K562 (cell line): Measurements from ENCODE around the gene PLCD1. TPM values are rescaled to one million over a fixed set of nuclear protein-coding genes. Genes with fewer than 3 reads are reported as not detected.

Experiments used
- ETS2 ChIP-seq: IDR thresholded peaks from 2 replicates; pipeline ENCODE4 v1.6.1; 2016; ENCODE audit warnings: borderline replicate concordance, missing genetic modification characterization, mild to moderate bottlenecking, moderate library complexity, missing compliant biosample characterization; ENCODE audit not compliant: poor library complexity, severe bottlenecking
- FOXA1 ChIP-seq: fragments of 450-650 bp; IDR thresholded peaks from 2 replicates; pipeline ENCODE4 v1.6.1; 2016; ENCODE audit warnings: mild to moderate bottlenecking, borderline replicate concordance
- FOXA3 ChIP-seq, 2 experiments: fragments of 450-650 bp in 1 of 2; sonication (generic) in 1 of 2; formaldehyde crosslinking; IDR thresholded peaks in 1 of 2; conservative IDR thresholded peaks in 1 of 2; 2 replicates each; pipeline versions ENCODE4 v1.4.0 to v1.8.0; 2020 to 2022; ENCODE audit warnings: mild to moderate bottlenecking in 2 of 2, missing genetic modification reagents in 1 of 2
- HMG20B ChIP-seq: fragments of 250-450 bp; sonication (Bioruptor Pico); IDR thresholded peaks from 2 replicates; pipeline ENCODE4 v1.5.0; 2021; ENCODE audit warnings: mild to moderate bottlenecking
- HSF4 ChIP-seq: fragments of 250-450 bp; sonication (Bioruptor Pico); IDR thresholded peaks from 2 replicates; pipeline ENCODE4 v2.1.2; 2022; ENCODE audit warnings: mild to moderate bottlenecking, moderate library complexity, borderline replicate concordance
- MBD2 ChIP-seq: sonication (generic); IDR thresholded peaks from 2 replicates; pipeline ENCODE4 v1.6.1; 2016; ENCODE audit warnings: low read depth, borderline replicate concordance
- MYC ChIP-seq, 2 experiments: fragments of 250-450 bp in 1 of 2; sonication (Bioruptor Pico) in 1 of 2; IDR thresholded peaks; 2 replicates each; pipeline versions ENCODE4 v1.5.1 to v1.6.1; 2012 to 2021; ENCODE audit warnings: low read depth in 2 of 2, borderline replicate concordance in 1 of 2, improper control_type of control experiment in 1 of 2, low read length in 1 of 2, mild to moderate bottlenecking in 1 of 2, moderate library complexity in 1 of 2
- NR3C1 ChIP-seq: sonication (generic); formaldehyde crosslinking; IDR thresholded peaks from 2 replicates; pipeline ENCODE4 v1.8.1; 2022; ENCODE audit warnings: missing genetic modification reagents
- PKNOX1 ChIP-seq: fragments of 450-650 bp; IDR thresholded peaks from 2 replicates; pipeline ENCODE4 v1.6.1; 2016
- PTRF ChIP-seq: fragments of 450-650 bp; IDR thresholded peaks from 2 replicates; pipeline ENCODE4 v1.6.1; 2016; ENCODE audit warnings: mild to moderate bottlenecking, missing genetic modification characterization, missing compliant biosample characterization
- RNF2 ChIP-seq: sonication (generic); IDR thresholded peaks from 2 replicates; pipeline ENCODE4 v1.6.1; 2016
- SIN3A ChIP-seq, 2 experiments: fragments of 150-350 bp in 1 of 2; IDR thresholded peaks; 2 replicates each; pipeline ENCODE4 v1.6.1; 2011 to 2016; ENCODE audit warnings: borderline replicate concordance in 2 of 2, low read depth in 2 of 2, low read length in 2 of 2, mild to moderate bottlenecking in 2 of 2, moderate library complexity in 2 of 2; ENCODE audit not compliant: control insufficient read depth in 1 of 2
- SIN3B ChIP-seq: fragments of 450-650 bp; IDR thresholded peaks from 2 replicates; pipeline ENCODE4 v1.6.1; 2017; ENCODE audit warnings: low read depth, mild to moderate bottlenecking, moderate library complexity
- STAT5B ChIP-seq: fragments of 250-450 bp; sonication (Bioruptor Pico); IDR thresholded peaks from 2 replicates; pipeline ENCODE4 v1.8.0; 2021; ENCODE audit warnings: mild to moderate bottlenecking, inconsistent platforms
- TCF3 ChIP-seq: sonication (generic); formaldehyde crosslinking; IDR thresholded peaks from 2 replicates; pipeline ENCODE4 v1.4.0; 2020; ENCODE audit warnings: mild to moderate bottlenecking, missing genetic modification reagents
- TEAD2 ChIP-seq: fragments of 450-650 bp; IDR thresholded peaks from 2 replicates; pipeline ENCODE4 v1.6.1; 2016; ENCODE audit warnings: missing genetic modification characterization, control low read depth, missing compliant biosample characterization
- YBX1 ChIP-seq: fragments of 450-650 bp; IDR thresholded peaks from 2 replicates; pipeline ENCODE4 v1.7.1; 2016; ENCODE audit warnings: mild to moderate bottlenecking
- ZBTB1 ChIP-seq: sonication (generic); formaldehyde crosslinking; IDR thresholded peaks from 2 replicates; pipeline ENCODE4 v1.8.1; 2023; ENCODE audit warnings: missing genetic modification reagents, low read depth, mild to moderate bottlenecking, borderline replicate concordance
- ZBTB5 ChIP-seq: fragments of 450-650 bp; IDR thresholded peaks from 2 replicates; pipeline ENCODE4 v1.6.1; 2017; ENCODE audit warnings: antibody characterized with exemption
- ZNF23 ChIP-seq: fragments of 250-450 bp; sonication (Bioruptor Pico); IDR thresholded peaks from 2 replicates; pipeline ENCODE4 v1.4.0; 2020; ENCODE audit warnings: mild to moderate bottlenecking
- ZNF354B ChIP-seq: fragments of 250-450 bp; sonication (Bioruptor Pico); IDR thresholded peaks from 2 replicates; pipeline ENCODE4 v1.4.0; 2020
- ZNF444 ChIP-seq: fragments of 250-450 bp; sonication (Bioruptor Pico); IDR thresholded peaks from 2 replicates; pipeline ENCODE4 v1.4.0; 2020; ENCODE audit warnings: mild to moderate bottlenecking, moderate library complexity
- ZNF449 ChIP-seq: fragments of 250-450 bp; sonication (Bioruptor Pico); IDR thresholded peaks from 2 replicates; pipeline ENCODE4 v1.8.0; 2022; ENCODE audit warnings: moderate library complexity, mild to moderate bottlenecking, inconsistent platforms
- ZNF589 ChIP-seq: fragments of 200-800 bp; sonication (Bioruptor generic); IDR thresholded peaks from 2 replicates; pipeline ENCODE4 v1.6.1; 2016; ENCODE audit warnings: low read depth, missing genetic modification characterization, missing compliant biosample characterization
- polyA plus RNA-seq, 8 experiments: library from polyadenylated mRNA; depleted of rRNA in 4 of 8; stranded (reverse) in 5 of 8; unstranded in 3 of 8; fragments of >200 nt; fragmentation: Nextera tagmentation in 2 of 8; fragmentation: Illumina TruSeq in 1 of 8; extraction: Ambion mirVana in 2 of 8; extraction: Trizol in 1 of 8; gene quantifications; 2 replicates each; pipeline versions ENCODE4 v1.2.1 to v1.2.3, GENCODE V29; 2011 to 2014; ENCODE audit warnings: inconsistent platforms in 1 of 8, missing spikeins in 1 of 8
- total RNA-seq, 7 experiments: library from RNA; depleted of rRNA in 6 of 7; stranded (reverse); fragments of >200 nt in 6 of 7; fragmentation: Illumina TruSeq in 2 of 7; extraction: Trizol in 2 of 7; gene quantifications; 2 replicates each; pipeline versions ENCODE4 v1.2.1 to v1.2.3, GENCODE V29; 2011 to 2021; ENCODE audit warnings: low replicate concordance in 1 of 7

The PLCD1 gene
- total and polyA plus RNA-seq, 9 of the 15 experiments (the other 6 are each of a cell fraction or from before 2014, with no cell fraction given), result 5.4 to 209 (median 116) TPM

- TF ChIP-seq FOXA3 (CRISPR knock-in tag; conservative IDR thresholded peaks at IDR 0.05 in 1 of 2, IDR thresholded peaks at IDR 0.05 in 1 of 2) (peak in 1 of 2 experiments; percentile 68; a peak in 1 of 4 replicates), TCF3 (0 out of 2 replicates have a peak, but pooled peaks have one; percentile 39), ZBTB1 (CRISPR knock-in tag) (peak; percentile 80), ZNF354B (CRISPR knock-in tag) (no peak), RNF2 (peak; percentile 85), ETS2 (tag) (no peak), PKNOX1 (peak; percentile 13; the same call in 1 of the 2 replicates), ZNF23 (no peak), SIN3A (IDR thresholded peaks at IDR 0.05; ENCODE audit: borderline replicate concordance in 2 of 2, control insufficient read depth in 1 of 2, low read depth in 2 of 2, low read length in 2 of 2) (peak; percentile 58 to 71; a peak in 2 of 4 replicates), ZNF449 (CRISPR knock-in tag) (peak; percentile 62), FOXA1 (no peak), ZBTB5 (no peak), YBX1 (no peak), MBD2 (0 out of 2 replicates have a peak, but pooled peaks have one; percentile 53), NR3C1 (CRISPR knock-in tag) (no peak), PTRF (tag) (no peak), MYC (IDR thresholded peaks at IDR 0.05; ENCODE audit: low read depth, low read length) (peak; percentile 98), MYC (CRISPR knock-in tag; IDR thresholded peaks at IDR 0.05; ENCODE audit: borderline replicate concordance, low read depth) (peak; percentile 98), HMG20B (0 out of 2 replicates have a peak, but pooled peaks have one; percentile 78), STAT5B (CRISPR knock-in tag) (no peak), HSF4 (CRISPR knock-in tag) (no peak), TEAD2 (tag) (no peak), ZNF589 (no peak), ZNF444 (CRISPR knock-in tag) (no peak), SIN3B (no peak)
Measured at GRCh38 chr3:37993820-37994638, 35.4 kb downstream of the PLCD1 start (continued).
